LNCAP (cell line): ENCODE data around the gene SHOC1.

Experiments
- TF ChIP-seq, protein P1 (sequence below): fragments of 450-650 bp; IDR thresholded peaks from 2 replicates; pipeline ENCODE4 v1.5.1; 2017; ENCODE audit warnings: mild to moderate bottlenecking

SHOC1 gene

DNA sequence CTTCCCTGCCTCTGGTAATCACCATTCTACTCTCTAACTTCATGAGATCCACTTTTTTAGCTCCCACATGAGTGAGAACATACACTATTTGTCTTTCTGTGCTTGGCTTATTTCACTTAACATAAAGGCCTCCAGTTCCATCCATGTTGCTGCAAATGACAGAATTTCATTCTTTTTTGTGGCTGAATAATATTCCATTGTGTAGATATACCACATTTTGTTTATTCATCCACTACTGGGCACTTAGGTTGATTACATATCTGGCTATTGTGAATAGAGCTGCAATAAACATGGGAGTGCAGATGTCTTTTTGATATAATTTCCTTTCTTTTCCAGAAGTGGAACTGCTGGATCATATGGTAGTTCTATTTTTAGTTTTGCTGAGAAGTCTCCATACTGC, 28.7 kb downstream of the SHOC1 start:
- TF ChIP-seq, protein P1, sequence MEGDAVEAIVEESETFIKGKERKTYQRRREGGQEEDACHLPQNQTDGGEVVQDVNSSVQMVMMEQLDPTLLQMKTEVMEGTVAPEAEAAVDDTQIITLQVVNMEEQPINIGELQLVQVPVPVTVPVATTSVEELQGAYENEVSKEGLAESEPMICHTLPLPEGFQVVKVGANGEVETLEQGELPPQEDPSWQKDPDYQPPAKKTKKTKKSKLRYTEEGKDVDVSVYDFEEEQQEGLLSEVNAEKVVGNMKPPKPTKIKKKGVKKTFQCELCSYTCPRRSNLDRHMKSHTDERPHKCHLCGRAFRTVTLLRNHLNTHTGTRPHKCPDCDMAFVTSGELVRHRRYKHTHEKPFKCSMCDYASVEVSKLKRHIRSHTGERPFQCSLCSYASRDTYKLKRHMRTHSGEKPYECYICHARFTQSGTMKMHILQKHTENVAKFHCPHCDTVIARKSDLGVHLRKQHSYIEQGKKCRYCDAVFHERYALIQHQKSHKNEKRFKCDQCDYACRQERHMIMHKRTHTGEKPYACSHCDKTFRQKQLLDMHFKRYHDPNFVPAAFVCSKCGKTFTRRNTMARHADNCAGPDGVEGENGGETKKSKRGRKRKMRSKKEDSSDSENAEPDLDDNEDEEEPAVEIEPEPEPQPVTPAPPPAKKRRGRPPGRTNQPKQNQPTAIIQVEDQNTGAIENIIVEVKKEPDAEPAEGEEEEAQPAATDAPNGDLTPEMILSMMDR, result no peak

DNA sequence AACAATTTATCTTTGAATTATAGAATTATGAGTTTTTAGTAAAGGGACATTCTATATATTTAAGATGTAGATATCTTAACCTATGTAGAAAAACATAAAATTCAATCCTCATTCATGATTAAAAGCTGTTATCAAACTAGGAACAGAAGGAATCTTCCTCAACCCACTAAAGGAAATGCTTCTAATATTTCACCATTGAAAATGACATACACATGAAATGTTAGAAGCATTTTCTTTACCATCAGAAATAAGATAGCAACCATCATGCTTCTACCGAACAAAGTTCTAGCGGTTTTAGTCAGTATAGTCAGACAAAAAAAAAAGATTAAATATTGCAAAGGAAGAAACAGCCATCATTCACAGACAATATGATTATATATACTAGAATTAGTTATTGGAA, 32.2 kb downstream of the SHOC1 start:
- TF ChIP-seq, protein P1, result no peak

DNA sequence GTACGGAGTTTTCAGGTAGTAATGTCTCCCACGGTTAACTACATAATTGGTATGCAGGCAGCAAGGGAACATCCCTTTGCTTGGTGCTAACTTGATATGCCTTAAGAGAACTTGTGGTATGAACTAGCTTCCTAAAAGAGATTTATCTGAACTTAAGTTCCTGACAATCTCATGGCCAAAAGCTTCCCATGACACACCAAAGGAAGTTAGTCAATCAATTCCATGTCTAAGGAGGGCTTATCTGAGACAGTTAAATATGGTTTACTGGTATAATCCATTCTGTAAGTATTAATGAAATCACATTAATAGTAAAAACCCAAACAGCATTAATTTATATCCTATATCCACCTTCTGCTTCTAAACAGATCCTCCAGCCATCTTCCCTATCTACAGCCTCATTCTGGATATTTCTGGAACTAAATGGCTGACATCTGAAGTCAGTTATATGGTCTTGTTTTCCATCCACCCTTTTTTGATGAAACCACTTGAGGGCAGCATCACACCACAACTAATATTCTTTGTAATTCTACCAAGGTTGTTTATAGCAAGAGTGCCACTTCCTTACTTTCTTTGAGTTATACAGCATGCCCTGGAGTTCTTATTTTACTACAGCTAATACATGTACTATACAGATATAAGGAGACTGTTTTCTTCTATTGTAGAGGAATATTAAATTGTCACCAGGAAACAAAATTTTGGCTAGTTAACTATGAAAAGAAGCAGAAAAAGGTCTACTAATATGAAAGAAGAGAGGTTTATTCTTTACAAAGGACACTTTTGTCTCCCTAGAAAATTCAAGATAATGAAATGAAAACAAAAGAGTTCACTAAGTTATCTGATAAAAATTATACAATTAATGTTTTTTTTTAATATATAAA, 34.7 kb downstream of the SHOC1 start:
- TF ChIP-seq, protein P1, result peak; percentile 64

DNA sequence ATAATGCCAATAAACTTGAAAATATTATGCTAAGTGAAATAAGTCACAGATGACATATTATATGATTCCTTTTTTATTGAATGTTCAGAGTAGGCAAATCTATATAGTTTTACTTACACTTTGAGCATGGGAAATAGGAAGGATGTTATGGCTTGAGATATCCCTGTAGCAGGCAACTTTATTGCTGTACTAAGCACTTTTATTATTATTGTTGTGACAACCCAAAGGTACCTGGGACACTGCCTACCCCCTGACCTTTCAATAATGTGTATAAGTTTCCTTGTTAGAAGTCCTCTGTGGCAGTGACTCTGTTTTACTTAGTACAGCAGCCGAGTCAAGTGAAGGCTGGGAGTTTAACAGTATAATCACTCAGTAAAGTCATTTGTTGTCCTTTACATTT, 39.9 kb downstream of the SHOC1 start:
- TF ChIP-seq, protein P1, result no peak

DNA sequence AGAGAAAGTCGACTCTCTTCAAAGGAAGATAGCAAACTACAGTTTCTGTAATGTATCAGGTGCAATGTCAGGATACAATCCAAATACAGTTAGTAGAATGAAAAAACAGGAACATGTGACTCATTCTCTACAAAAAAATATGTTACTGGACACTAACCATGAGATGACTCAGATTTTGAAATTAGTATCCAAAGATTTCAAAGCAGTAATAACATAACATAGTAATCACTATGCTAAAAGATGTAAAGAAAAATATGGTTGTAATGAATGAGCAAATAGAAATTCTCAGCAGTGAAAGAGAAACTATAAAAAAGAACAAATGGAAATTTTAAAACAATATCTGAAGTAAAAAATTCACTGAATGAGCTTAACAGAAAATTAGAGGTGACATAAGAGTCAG, 42.3 kb downstream of the SHOC1 start:
- TF ChIP-seq, protein P1, result no peak
